Globus pallidus (tissue), 1 donor: Measurements from ENCODE around the gene LTBP4.
"Not testable (repeated sequence)": the region's sequence is repeated elsewhere in the genome, so short reads cannot be mapped to it uniquely, and the experiment has no call there.

Experiments used
- DNase-seq: peaks from one replicate; pipeline ENCODE4 v3.0.0-alpha.2; 2015; ENCODE audit warnings: low spot score

Gene LTBP4

GRCh38 chr19:40576585-40577451, 24.4 kb upstream of the LTBP4 start, which contains the start of gene SHKBP1:
Gene SHKBP1 (plus strand): TSS chr19:40576873. CDS start chr19:40576900, 27 bp downstream.
- peak; percentile 92 for DNase-seq

GRCh38 chr19:40578442-40578908, 22.7 kb upstream of the LTBP4 start:
- no peak for DNase-seq

- no peak for DNase-seq
Observed at GRCh38 chr19:40580619-40581018, 20.6 kb upstream of the LTBP4 start.

- no peak for DNase-seq
Observed at GRCh38 chr19:40581531-40581930, 19.6 kb upstream of the LTBP4 start.

- no peak for DNase-seq
Observed at GRCh38 chr19:40582467-40582866, 18.7 kb upstream of the LTBP4 start.

- no peak for DNase-seq
Observed at GRCh38 chr19:40583283-40583682, 17.9 kb upstream of the LTBP4 start.

GRCh38 chr19:40584007-40584406, 17.2 kb upstream of the LTBP4 start:
- DNase-seq: no peak

- no peak for DNase-seq
Observed at GRCh38 chr19:40585241-40585981, 15.8 kb upstream of the LTBP4 start.

GRCh38 chr19:40585982-40586422, 15.2 kb upstream of the LTBP4 start:
- DNase-seq: no peak

GRCh38 chr19:40586611-40587010, 14.6 kb upstream of the LTBP4 start:
- no peak for DNase-seq

- no peak for DNase-seq
Observed at GRCh38 chr19:40588110-40588854, 12.9 kb upstream of the LTBP4 start.

GRCh38 chr19:40588926-40589569, 12.1 kb upstream of the LTBP4 start:
- no peak for DNase-seq

- DNase-seq: no peak
Observed at GRCh38 chr19:40589591-40590429, 11.4 kb upstream of the LTBP4 start.

- DNase-seq: no peak
Observed at GRCh38 chr19:40590464-40591265, 10.5 kb upstream of the LTBP4 start.

- DNase-seq: not testable (repeated sequence)
Observed at GRCh38 chr19:40591724-40592123, 9.4 kb upstream of the LTBP4 start.

- DNase-seq: no peak
Observed at GRCh38 chr19:40592170-40592569, 9.0 kb upstream of the LTBP4 start.

- no peak for DNase-seq
Observed at GRCh38 chr19:40594255-40594654, 6.9 kb upstream of the LTBP4 start.

GRCh38 chr19:40594657-40595091, 6.5 kb upstream of the LTBP4 start:
- DNase-seq: no peak

- no peak for DNase-seq
Observed at GRCh38 chr19:40596608-40597328, 4.4 kb upstream of the LTBP4 start.
